Body of pancreas (tissue), 4 donors: Measurements from ENCODE around the gene ANKRD13C. TPM values are rescaled to one million over a fixed set of nuclear protein-coding genes. Genes with fewer than 3 reads are reported as not detected.
A peak's percentile ranks its signal among the peaks of the same experiment; 100 is the strongest.

ENCODE experiments used
- ATAC-seq: fragments of 150-250 bp; one replicate; pipeline ENCODE4 v1.9.1; 2016
- DNase-seq, 4 donors: peaks; one replicate each; pipeline ENCODE4 v3.0.0-alpha.2; 2019
- H3K27ac ChIP-seq, 4 donors: fragments of 200-600 bp; sonication (generic); 1 replicate in 3 of 4; 2 replicates in 1 of 4; pipeline versions ENCODE4 v1.5.1 to v1.6.1; 2016 to 2019; ENCODE audit warnings: mild to moderate bottlenecking in 1 of 4, mixed read lengths in 1 of 4, moderate library complexity in 1 of 4
- H3K27me3 ChIP-seq, 2 donors: fragments of 200-600 bp; sonication (generic); one replicate each; pipeline ENCODE4 v1.6.0; 2016; ENCODE audit warnings: mild to moderate bottlenecking in 1 of 2
- H3K36me3 ChIP-seq, 2 donors: fragments of 200-600 bp; sonication (generic); replicated peaks in 1 of 2; 2 replicates each; pipeline ENCODE4 v1.5.1; 2016; ENCODE audit warnings: low read depth in 2 of 2; ENCODE audit not compliant: insufficient read depth in 1 of 2
- H3K4me1 ChIP-seq: fragments of 200-600 bp; sonication (generic); one replicate; pipeline ENCODE4 v1.6.0; 2016
- H3K4me3 ChIP-seq, 2 donors: fragments of 200-600 bp; sonication (generic); 1 replicate in 1 of 2; 2 replicates in 1 of 2; pipeline ENCODE4 v1.5.1; 2016 to 2019
- H3K9me3 ChIP-seq, 3 donors: fragments of 200-600 bp; sonication (generic); 1 replicate in 2 of 3; 2 replicates in 1 of 3; pipeline ENCODE4 v1.5.1; 2016
- CTCF ChIP-seq, 7 experiments: fragments of 450-650 bp in 4 of 7; fragments of 200-600 bp in 3 of 7; sonication (generic) in 3 of 7; IDR thresholded peaks; one replicate each; pipeline ENCODE4 v1.5.1; 2016 to 2019; ENCODE audit warnings: antibody characterized with exemption in 7 of 7
- POLR2A ChIP-seq, 3 donors: fragments of 450-650 bp; IDR thresholded peaks; one replicate each; pipeline ENCODE4 v1.6.1; 2016; ENCODE audit warnings: antibody characterized with exemption in 3 of 3, mild to moderate bottlenecking in 2 of 3
- WGBS, 2 donors: methylation state at CpG; one replicate each; pipeline ENCODE4 v1.1.5; 2017; 5-methylcytosine and 5-hydroxymethylcytosine counted together
- intact Hi-C: fragments of 100-400 bp; cut with DNase I; formaldehyde crosslinking; loops from one replicate; pipeline ENCODE4 v1.15.1; 2023
- total RNA-seq, 2 donors: library from RNA; depleted of rRNA; stranded (reverse); fragments of >200 nt; gene quantifications; one replicate each; pipeline ENCODE4 v1.1.0, GENCODE V29; 2016

Gene ANKRD13C
- total RNA-seq, 2 donors from 2014 or later = 13.7 to 21.8 TPM

- Histone ChIP-seq H3K4me3 (peak within 1 kb of the TSS; percentile 61 to 69), H3K4me1 (peaks cover 32% of the 10 kb centered on the region), H3K27ac (peak within 1 kb of the TSS; percentile 92 to 98 (median 96)), H3K27me3 (no peaks in the 10 kb centered on the region), H3K9me3 (no peaks in the 10 kb centered on the region), H3K36me3 (no peaks in the 10 kb centered on the region)
- TF ChIP-seq CTCF (IDR thresholded peaks at IDR 0.05) = peak in 5 of 7 experiments; percentile 14 to 44 (median 35)
- TF ChIP-seq POLR2A (IDR thresholded peaks at IDR 0.05) = peak; percentile 73 to 90 (median 89)
- ATAC-seq = peak; percentile 100
- intact Hi-C loops = no loop called here
- DNase-seq = peak; percentile 96 to 97 (median 96)
- WGBS, 2 donors = 0% methylated on average over 56 to 74 of the region's 74 CpGs
These were observed 133.0 kb downstream of the ANKRD13C start, which contains the start of gene SRSF11 for GRCh38 chr1:70221238-70222121. Gene SRSF11 (plus strand): TSS chr1:70221380. CDS start chr1:70221637, 257 bp downstream.

GRCh38 chr1:70220517-70221237 lies 133.8 kb downstream of the ANKRD13C start:
- Histone ChIP-seq H3K4me1 (peaks cover 32% of the 10 kb centered on the region), H3K9me3 (no peaks in the 10 kb centered on the region), H3K27me3 (no peaks in the 10 kb centered on the region), H3K36me3 (no peaks in the 10 kb centered on the region), H3K27ac (peak overlapping the region in 3 of 4 donors; percentile 93 to 98 (median 98)), H3K4me3 (peak overlapping the region in 1 of 2 donors; percentile 61)
- intact Hi-C loops = no loop called here
- 49 to 51% methylated on average over 17 of the region's 17 CpGs for WGBS, 2 donors
- DNase-seq = no peak
- no peak for TF ChIP-seq POLR2A (IDR thresholded peaks at IDR 0.05)
- no peak for TF ChIP-seq CTCF (IDR thresholded peaks at IDR 0.05)
- ATAC-seq = no peak

DNA sequence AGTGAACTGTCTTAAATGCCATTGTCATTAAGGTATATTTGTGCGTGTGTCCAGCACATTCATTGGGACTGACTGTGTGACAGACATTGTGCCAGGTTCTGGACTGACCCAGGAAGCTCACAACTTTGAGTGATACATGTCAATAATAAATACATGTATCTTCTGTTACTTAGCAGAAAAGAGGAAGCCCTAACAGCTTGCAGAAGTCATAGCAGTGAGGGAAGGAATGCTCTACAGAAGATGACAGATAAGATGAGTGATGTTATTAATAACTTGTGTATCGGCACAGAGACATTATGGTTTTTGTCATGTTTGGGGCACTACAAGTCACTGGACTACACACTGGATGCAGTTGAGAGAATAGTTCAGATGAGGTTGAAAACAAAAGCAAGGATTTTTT lies 134.5 kb downstream of the ANKRD13C start:
- Histone ChIP-seq H3K9me3 (no peaks in the 10 kb centered on the region), H3K36me3 (no peaks in the 10 kb centered on the region), H3K4me3 (no peak overlapping the region), H3K4me1 (peaks cover 31% of the 10 kb centered on the region), H3K27ac (no peak overlapping the region), H3K27me3 (no peaks in the 10 kb centered on the region)
- ATAC-seq (no peak), DNase-seq (no peak)
- intact Hi-C loops = no loop called here
- WGBS, 2 donors = 79 to 85% methylated on average over 2 of the region's 2 CpGs
- TF ChIP-seq CTCF (IDR thresholded peaks at IDR 0.05) (no peak), POLR2A (IDR thresholded peaks at IDR 0.05) (no peak)

DNA sequence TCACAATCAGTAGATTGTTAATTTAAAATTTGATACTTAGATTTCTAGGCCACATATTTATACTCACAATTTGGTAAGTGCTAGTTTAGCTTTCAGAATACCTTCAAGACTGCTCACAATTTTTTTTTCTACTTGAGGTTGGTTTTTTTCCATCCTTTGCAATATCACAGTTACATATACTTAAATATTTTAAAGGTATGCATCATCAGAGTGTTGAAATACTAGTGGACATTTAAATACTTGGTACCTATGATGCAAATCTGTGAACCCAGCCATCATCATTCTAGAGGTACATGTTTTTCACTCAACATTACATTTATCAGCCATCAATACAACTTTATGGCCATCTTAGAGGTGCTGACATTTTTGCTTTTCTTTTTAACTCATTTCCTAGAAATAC lies 143.0 kb downstream of the ANKRD13C start:
- no peak overlapping the region for H3K27ac ChIP-seq
- H3K36me3 ChIP-seq = no peaks in the 10 kb centered on the region
- no peak for DNase-seq
- no peaks in the 10 kb centered on the region for H3K9me3 ChIP-seq
- H3K4me3 ChIP-seq = no peak overlapping the region
- no peak for ATAC-seq
- intact Hi-C loops = no loop called here
- TF ChIP-seq CTCF (IDR thresholded peaks at IDR 0.05) (no peak), POLR2A (IDR thresholded peaks at IDR 0.05) (no peak)
- H3K27me3 ChIP-seq = no peaks in the 10 kb centered on the region
- H3K4me1 ChIP-seq = peaks cover 13% of the 10 kb centered on the region
